Measurements from ENCODE around the gene MORN1.

DNA sequence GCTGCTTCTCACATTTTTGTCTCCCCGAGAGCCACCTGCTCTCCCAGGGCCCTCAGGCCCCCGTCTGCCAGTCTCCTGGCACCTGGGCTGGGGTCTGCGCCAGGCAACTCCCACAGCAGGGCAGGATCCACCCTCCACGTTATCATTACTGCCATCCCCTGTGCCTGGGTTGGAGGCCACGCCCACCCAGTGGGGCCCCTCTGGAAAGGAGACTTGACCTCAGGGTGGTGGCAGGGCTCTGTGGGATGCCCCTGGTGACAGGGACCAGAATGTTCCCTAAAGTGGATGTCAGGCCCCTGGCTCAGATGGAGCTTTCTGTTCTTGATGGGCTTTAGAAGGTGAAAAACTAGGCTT lies 96.7 kb downstream of the MORN1 start:
- no peak for TF ChIP-seq EZH2 (IDR thresholded peaks at IDR 0.05; ENCODE audit: borderline replicate concordance, low read length)
- TF ChIP-seq, protein P1, sequence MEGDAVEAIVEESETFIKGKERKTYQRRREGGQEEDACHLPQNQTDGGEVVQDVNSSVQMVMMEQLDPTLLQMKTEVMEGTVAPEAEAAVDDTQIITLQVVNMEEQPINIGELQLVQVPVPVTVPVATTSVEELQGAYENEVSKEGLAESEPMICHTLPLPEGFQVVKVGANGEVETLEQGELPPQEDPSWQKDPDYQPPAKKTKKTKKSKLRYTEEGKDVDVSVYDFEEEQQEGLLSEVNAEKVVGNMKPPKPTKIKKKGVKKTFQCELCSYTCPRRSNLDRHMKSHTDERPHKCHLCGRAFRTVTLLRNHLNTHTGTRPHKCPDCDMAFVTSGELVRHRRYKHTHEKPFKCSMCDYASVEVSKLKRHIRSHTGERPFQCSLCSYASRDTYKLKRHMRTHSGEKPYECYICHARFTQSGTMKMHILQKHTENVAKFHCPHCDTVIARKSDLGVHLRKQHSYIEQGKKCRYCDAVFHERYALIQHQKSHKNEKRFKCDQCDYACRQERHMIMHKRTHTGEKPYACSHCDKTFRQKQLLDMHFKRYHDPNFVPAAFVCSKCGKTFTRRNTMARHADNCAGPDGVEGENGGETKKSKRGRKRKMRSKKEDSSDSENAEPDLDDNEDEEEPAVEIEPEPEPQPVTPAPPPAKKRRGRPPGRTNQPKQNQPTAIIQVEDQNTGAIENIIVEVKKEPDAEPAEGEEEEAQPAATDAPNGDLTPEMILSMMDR (IDR thresholded peaks at IDR 0.05; ENCODE audit: low read length) = no peak

Measured in OCI-LY1 (cell line).